22Rv1 (cell line): ENCODE results near the gene PSD2.

Experiments used
- H3K27ac ChIP-seq: fragments of 450-650 bp; 2 replicates; pipeline ENCODE4 v1.5.1; 2017
- ZFX ChIP-seq: fragments of 450-650 bp; IDR thresholded peaks from 2 replicates; pipeline ENCODE4 v1.6.1; 2017; ENCODE audit warnings: antibody characterized with exemption, borderline replicate concordance
- TF ChIP-seq, protein P1 (sequence below): fragments of 450-650 bp; IDR thresholded peaks from 2 replicates; pipeline ENCODE4 v1.5.1; 2017; ENCODE audit warnings: mild to moderate bottlenecking

Gene PSD2

DNA sequence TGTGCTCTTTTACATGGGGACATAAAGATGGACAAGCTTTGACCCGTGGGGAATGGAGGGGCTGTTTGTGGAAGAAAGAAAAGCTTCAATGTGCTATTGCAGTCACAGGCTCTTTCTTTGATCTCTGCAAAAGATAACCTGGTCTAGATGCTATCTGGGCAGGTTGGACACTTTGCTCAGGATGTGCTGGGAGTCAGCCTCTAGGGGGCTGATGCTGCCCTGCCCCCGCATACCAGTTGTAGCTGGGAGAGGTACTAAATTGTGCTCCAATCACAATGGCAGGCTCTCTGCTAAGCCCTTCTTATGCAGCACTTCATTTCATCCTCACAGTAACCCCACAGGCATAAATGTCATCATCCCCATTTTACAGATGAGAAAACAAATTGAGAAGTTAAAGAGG lies 67.2 kb downstream of the PSD2 start:
- H3K27ac ChIP-seq: no peak overlapping the region
- TF ChIP-seq ZFX: no peak
- TF ChIP-seq, protein P1, sequence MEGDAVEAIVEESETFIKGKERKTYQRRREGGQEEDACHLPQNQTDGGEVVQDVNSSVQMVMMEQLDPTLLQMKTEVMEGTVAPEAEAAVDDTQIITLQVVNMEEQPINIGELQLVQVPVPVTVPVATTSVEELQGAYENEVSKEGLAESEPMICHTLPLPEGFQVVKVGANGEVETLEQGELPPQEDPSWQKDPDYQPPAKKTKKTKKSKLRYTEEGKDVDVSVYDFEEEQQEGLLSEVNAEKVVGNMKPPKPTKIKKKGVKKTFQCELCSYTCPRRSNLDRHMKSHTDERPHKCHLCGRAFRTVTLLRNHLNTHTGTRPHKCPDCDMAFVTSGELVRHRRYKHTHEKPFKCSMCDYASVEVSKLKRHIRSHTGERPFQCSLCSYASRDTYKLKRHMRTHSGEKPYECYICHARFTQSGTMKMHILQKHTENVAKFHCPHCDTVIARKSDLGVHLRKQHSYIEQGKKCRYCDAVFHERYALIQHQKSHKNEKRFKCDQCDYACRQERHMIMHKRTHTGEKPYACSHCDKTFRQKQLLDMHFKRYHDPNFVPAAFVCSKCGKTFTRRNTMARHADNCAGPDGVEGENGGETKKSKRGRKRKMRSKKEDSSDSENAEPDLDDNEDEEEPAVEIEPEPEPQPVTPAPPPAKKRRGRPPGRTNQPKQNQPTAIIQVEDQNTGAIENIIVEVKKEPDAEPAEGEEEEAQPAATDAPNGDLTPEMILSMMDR: no peak

DNA sequence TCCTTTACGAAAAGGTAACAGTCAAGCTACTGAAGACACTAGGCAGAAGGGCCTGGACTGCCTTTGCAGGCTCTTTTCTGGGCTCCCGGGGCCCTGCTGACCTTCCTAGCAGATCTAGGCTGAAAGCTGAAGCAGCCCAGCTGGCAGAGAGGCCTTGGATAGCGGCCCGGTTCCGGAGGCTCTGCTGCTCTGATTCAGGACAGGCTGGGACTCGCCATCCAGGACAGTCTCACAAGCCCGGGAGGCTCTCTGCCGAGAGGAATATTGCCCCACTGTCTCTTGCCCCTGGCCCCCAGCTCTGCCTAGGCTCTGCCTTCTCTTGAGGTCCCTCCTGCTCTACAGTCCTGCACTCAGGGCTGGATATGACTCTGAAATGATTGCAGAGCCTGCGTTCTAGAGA lies 67.8 kb downstream of the PSD2 start:
- no peak for TF ChIP-seq ZFX
- TF ChIP-seq, protein P1: no peak
- no peak overlapping the region for H3K27ac ChIP-seq

DNA sequence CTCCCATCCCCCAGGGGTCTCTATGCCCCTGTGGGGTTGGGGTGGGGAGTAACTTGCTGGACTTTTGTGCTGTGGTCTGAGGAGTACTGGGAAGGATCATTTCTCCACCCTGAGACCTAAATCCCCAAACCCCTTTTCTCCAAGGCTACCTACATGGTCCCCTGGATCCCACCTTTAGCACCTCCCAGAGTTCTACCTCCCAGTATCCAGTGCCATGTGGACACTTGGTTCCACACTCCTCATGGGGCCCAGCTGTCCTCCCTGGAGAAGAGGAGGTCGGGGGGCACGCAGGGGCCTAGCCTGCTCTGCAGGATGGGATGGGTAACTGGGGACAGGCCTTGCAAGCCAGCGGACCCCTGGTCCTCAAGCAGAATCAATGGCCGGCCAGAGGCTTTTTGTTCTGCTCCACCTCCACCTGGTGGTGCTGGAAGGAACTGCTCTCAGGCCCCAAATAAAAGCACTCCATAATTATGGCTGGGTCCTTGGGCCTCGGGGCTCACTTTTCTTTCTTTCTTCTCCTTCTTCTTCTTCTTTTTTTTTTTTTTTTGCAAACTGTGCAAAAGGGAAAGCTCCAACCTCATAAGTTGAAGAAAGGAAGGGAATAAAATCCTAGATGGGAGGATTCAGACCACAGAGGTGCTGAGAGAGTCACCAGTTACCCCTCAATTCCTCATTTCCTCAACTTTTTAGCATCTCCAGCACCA lies 68.4 kb downstream of the PSD2 start:
- TF ChIP-seq, protein P1: peak; percentile 86
- TF ChIP-seq ZFX: no peak
- H3K27ac ChIP-seq: no peak overlapping the region

GRCh38 chr5:139864716-139865483 lies 69.3 kb downstream of the PSD2 start:
- TF ChIP-seq ZFX: no peak
- TF ChIP-seq, protein P1: no peak
- H3K27ac ChIP-seq: no peak overlapping the region

DNA sequence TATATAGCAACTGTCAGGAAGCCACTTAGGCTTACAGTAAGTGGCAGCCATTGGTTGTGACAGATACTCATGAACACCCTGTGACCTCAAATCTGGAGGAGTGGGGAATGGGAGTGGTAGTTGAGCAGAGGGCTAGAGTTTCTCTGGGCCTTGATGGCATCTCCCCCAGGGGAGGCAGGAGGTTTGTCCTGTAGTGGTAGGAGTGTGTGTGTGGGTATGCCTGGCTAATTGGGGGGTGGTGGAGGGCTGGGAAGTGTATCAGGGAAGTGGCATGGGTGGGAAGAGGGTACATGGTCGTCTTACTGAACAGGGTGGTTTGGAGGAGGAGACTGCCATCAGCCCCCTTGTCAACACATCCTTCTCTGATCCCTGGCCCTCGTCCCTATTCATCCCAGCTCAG lies 71.5 kb downstream of the PSD2 start:
- TF ChIP-seq, protein P1: no peak
- no peak for TF ChIP-seq ZFX
- no peak overlapping the region for H3K27ac ChIP-seq

DNA sequence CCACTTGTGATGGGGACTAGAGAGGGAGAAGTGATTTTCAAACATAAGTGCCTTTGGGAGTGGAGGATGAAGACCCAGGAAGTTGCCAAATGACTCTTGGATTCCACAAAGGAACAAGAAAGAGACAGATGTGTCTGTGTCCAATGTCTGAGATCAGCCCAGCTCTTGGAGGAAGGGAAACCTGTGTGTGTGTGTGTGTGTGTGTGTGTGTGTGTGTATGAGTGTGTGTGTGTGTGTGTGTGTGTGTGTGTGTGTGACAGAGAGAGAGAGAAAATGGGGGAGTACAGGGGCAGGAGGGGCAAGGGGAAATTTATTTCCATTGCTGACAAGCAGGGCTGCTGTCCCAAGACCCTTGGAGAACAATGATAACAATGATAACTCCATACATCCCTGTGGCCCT lies 72.0 kb downstream of the PSD2 start:
- TF ChIP-seq, protein P1: no peak
- no peak for TF ChIP-seq ZFX

DNA sequence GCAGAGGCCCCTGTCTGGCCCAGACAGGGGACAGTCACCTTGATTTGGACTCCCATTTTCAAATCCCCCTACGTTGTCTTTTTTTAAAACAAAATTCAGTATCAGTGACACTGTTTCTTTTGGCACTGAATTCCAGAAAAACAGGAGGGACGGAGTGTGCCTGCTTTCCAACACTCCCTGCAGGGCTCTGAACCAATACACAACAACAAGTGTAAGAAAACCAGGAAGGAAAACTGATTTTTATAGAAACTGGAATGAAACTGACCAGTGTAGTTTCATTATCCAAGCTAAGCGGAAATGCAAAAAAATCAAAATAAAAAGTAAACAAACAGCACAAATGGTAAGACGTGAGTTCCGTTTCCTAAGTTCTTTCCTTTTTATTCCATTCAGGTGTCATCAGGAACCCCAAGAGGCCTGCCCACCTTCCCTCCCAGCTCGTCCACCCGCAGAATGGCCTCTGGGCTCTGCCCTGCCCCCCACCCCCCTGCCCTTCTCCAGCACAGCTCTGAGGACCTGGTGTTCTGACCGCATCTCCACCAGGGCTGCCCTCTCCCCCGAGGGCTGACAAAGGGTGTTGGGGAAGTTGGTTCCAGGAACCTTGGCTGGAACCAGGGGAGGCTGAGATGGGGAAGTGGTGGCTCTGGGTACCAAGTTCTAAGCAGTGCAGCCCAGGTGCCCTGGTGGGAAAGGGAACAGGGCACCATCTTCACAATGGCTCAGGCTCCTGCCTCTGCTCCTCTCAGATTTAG lies 73.6 kb downstream of the PSD2 start:
- TF ChIP-seq, protein P1: no peak
- TF ChIP-seq ZFX: no peak
- no peak overlapping the region for H3K27ac ChIP-seq

More for the DNA sequence above, 72.0 kb downstream of the PSD2 start:
- no peak overlapping the region for H3K27ac ChIP-seq
